Progenitor cell of endocrine pancreas (in vitro differentiated cells): ENCODE results near the gene WEE1. TPM values are rescaled to one million over a fixed set of nuclear protein-coding genes. Genes with fewer than 3 reads are reported as not detected.

Source experiments
- DNase-seq: peaks from one replicate; pipeline ENCODE4 v3.0.0; 2021; ENCODE audit warnings: low spot score; ENCODE audit not compliant: unreplicated experiment
- H3K27ac Mint-ChIP-seq: 2 replicates; pipeline ENCODE4 v1.8.0; 2021; ENCODE audit warnings: mild to moderate bottlenecking, moderate library complexity, mixed read lengths
- H3K27me3 Mint-ChIP-seq: 2 replicates; pipeline ENCODE4 v1.8.0; 2021; ENCODE audit warnings: mixed read lengths
- H3K36me3 Mint-ChIP-seq: 2 replicates; pipeline ENCODE4 v1.8.0; 2022; ENCODE audit warnings: mixed read lengths; ENCODE audit not compliant: insufficient read depth
- H3K4me1 Mint-ChIP-seq: 2 replicates; pipeline ENCODE4 v1.8.0; 2021; ENCODE audit warnings: low read depth, mixed read lengths
- H3K4me3 Mint-ChIP-seq: 2 replicates; pipeline ENCODE4 v1.8.0; 2021; ENCODE audit warnings: low read depth, mild to moderate bottlenecking, moderate library complexity, mixed read lengths
- H3K9me3 Mint-ChIP-seq: 2 replicates; pipeline ENCODE4 v1.8.0; 2021; ENCODE audit warnings: low read depth, mixed read lengths
- CTCF ChIP-seq: fragments of 200-600 bp; sonication (generic); IDR thresholded peaks from one replicate; pipeline ENCODE4 v1.5.0; 2021; ENCODE audit warnings: antibody characterized with exemption, mild to moderate bottlenecking; ENCODE audit not compliant: unreplicated experiment
- total RNA-seq: library from RNA; stranded (reverse); gene quantifications from 2 replicates; pipeline ENCODE4 v1.2.1, GENCODE V29; 2021

Gene WEE1
- total RNA-seq, 1 donor from 2014 or later: 154 TPM

GRCh38 chr11:9615031-9615451 lies 41.6 kb downstream of the WEE1 start:
- Mint-ChIP-seq H3K4me3 (peak overlapping the region; percentile 73), H3K27ac (no peak overlapping the region), H3K9me3 (no peaks in the 10 kb centered on the region), H3K4me1 (peaks cover 17% of the 10 kb centered on the region), H3K36me3 (no peaks in the 10 kb centered on the region), H3K27me3 (peaks cover 7% of the 10 kb centered on the region)
- DNase-seq: no peak
- TF ChIP-seq CTCF: no peak

- Mint-ChIP-seq H3K4me3 (no peak overlapping the region), H3K4me1 (peaks cover 13% of the 10 kb centered on the region), H3K9me3 (no peaks in the 10 kb centered on the region), H3K36me3 (no peaks in the 10 kb centered on the region), H3K27me3 (peaks cover 7% of the 10 kb centered on the region), H3K27ac (no peak overlapping the region)
- no peak for DNase-seq
- no peak for TF ChIP-seq CTCF
Observed at GRCh38 chr11:9616042-9616675, 42.7 kb downstream of the WEE1 start.

- Mint-ChIP-seq H3K27ac (no peak overlapping the region), H3K4me3 (no peak overlapping the region), H3K36me3 (peaks cover 2% of the 10 kb centered on the region), H3K27me3 (peaks cover 7% of the 10 kb centered on the region), H3K4me1 (peaks cover 12% of the 10 kb centered on the region), H3K9me3 (peaks cover 3% of the 10 kb centered on the region)
- no peak for TF ChIP-seq CTCF
- DNase-seq: no peak
Observed at GRCh38 chr11:9616858-9617257, 43.4 kb downstream of the WEE1 start.

- H3K9me3 Mint-ChIP-seq: peaks cover 5% of the 10 kb centered on the region
- H3K27ac Mint-ChIP-seq: no peak overlapping the region
Observed at GRCh38 chr11:9617940-9618339, 44.5 kb downstream of the WEE1 start.

GRCh38 chr11:9619004-9619403 lies 45.5 kb downstream of the WEE1 start:
- no peak for TF ChIP-seq CTCF
- H3K4me1 Mint-ChIP-seq: peaks cover 5% of the 10 kb centered on the region
- H3K27ac Mint-ChIP-seq: no peak overlapping the region
- H3K27me3 Mint-ChIP-seq: peaks cover 7% of the 10 kb centered on the region
- H3K36me3 Mint-ChIP-seq: peaks cover 2% of the 10 kb centered on the region
- no peak overlapping the region for H3K4me3 Mint-ChIP-seq
- peaks cover 5% of the 10 kb centered on the region for H3K9me3 Mint-ChIP-seq
- no peak for DNase-seq

More at GRCh38 chr11:9617940-9618339, 44.5 kb downstream of the WEE1 start:
- H3K4me3 Mint-ChIP-seq: no peak overlapping the region
- no peak for TF ChIP-seq CTCF
- peaks cover 10% of the 10 kb centered on the region for H3K4me1 Mint-ChIP-seq
- peaks cover 2% of the 10 kb centered on the region for H3K36me3 Mint-ChIP-seq
- H3K27me3 Mint-ChIP-seq: peaks cover 7% of the 10 kb centered on the region
- no peak for DNase-seq
